ENCODE measurements around the gene TMEM178B. TPM values are rescaled to one million over a fixed set of nuclear protein-coding genes. Genes with fewer than 3 reads are reported as not detected.

Gene TMEM178B
- total RNA-seq, 4 donors from 2014 or later, result 0.15 to 1.2 (median 0.58) TPM

DNA sequence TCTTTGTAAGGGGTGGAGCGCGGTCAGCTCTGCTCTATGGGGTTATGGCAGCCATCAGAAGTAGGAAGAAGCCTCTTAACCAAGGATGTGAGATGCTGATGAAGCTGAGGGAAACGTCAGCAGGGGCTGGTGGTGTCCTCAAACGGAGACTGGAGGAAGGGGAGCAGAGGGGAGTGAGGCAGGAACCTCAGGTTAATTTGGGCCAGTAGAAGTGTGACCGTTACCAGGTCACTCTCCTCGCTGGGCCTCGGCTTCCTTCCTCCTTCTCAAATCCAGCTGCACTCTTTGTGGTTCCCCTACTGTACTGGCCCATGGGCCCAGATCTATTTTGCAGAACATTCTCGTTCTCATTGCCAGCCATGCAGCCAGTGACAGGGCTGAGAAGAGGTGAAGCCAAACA, 169.5 kb downstream of the TMEM178B start:
- 70 to 75% methylated on average over 8 of the region's 8 CpGs for WGBS, 2 donors

DNA sequence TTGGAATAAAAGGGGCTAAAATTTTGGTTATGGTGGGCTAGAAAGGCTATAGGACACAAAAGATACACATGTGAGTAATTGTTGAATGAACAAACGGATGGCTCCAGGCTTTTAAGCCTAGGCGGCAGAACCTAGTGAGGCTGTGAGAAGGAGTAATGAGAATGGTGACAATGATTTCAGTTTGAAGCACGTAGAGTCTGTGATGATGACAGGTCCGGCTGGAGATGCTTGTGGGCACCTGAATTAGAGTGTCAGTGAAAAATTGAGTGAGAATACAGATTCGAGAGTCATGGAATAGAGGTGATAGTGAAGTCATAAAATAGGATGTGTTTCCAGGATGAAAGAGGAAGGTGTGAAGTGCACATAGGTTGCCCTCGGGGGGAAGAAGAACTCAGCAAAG, 170.6 kb downstream of the TMEM178B start:
- intact Hi-C loops (cut with DNase I; ENCODE audit: low total_unique reads), result no loop called here
- DNase-seq (ENCODE audit: low spot score in 2 of 2), result no peak
- WGBS, 2 donors, result 76% methylated on average over 6 of the region's 6 CpGs
- TF ChIP-seq, protein P1, sequence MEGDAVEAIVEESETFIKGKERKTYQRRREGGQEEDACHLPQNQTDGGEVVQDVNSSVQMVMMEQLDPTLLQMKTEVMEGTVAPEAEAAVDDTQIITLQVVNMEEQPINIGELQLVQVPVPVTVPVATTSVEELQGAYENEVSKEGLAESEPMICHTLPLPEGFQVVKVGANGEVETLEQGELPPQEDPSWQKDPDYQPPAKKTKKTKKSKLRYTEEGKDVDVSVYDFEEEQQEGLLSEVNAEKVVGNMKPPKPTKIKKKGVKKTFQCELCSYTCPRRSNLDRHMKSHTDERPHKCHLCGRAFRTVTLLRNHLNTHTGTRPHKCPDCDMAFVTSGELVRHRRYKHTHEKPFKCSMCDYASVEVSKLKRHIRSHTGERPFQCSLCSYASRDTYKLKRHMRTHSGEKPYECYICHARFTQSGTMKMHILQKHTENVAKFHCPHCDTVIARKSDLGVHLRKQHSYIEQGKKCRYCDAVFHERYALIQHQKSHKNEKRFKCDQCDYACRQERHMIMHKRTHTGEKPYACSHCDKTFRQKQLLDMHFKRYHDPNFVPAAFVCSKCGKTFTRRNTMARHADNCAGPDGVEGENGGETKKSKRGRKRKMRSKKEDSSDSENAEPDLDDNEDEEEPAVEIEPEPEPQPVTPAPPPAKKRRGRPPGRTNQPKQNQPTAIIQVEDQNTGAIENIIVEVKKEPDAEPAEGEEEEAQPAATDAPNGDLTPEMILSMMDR (IDR thresholded peaks at IDR 0.05), result no peak
- TF ChIP-seq POLR2A (IDR thresholded peaks at IDR 0.05), result no peak
- H3K4me3 ChIP-seq (ENCODE audit: low read depth, poor library complexity, severe bottlenecking), result no peak overlapping the region

More for the DNA sequence above, 169.5 kb downstream of the TMEM178B start:
- no peak for DNase-seq (ENCODE audit: low spot score in 2 of 2)
- H3K4me3 ChIP-seq (ENCODE audit: low read depth, poor library complexity, severe bottlenecking), result no peak overlapping the region
- no peak for TF ChIP-seq POLR2A (IDR thresholded peaks at IDR 0.05)
- TF ChIP-seq, protein P1 (IDR thresholded peaks at IDR 0.05), result no peak
- intact Hi-C loops (cut with DNase I; ENCODE audit: low total_unique reads), result no loop called here

DNA sequence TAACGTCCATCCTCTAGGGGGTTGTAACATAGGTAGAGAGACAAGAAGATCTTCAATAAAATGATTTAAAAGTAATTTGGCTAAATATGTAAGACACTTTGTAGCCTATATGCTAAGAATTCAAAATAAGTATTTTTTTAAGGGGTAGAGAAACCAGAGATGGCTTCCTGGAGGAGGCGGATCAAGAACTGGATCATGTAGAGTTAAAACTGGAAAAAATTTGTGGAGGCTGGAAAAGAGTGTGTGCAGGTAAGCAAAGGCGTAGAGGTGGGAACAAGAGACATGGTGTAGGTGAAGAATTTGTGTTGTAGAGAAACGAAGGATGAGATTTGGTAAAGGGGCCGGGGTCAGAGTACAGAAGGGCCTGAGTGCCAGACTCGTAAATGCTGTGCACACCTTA, 172.6 kb downstream of the TMEM178B start:
- DNase-seq (ENCODE audit: low spot score in 2 of 2), result no peak
- intact Hi-C loops (cut with DNase I; ENCODE audit: low total_unique reads), result no loop called here
- H3K4me3 ChIP-seq (ENCODE audit: low read depth, poor library complexity, severe bottlenecking), result no peak overlapping the region
- WGBS, 2 donors, result 83 to 84% methylated on average over 6 of the region's 6 CpGs
- TF ChIP-seq, protein P1 (IDR thresholded peaks at IDR 0.05), result no peak
- no peak for TF ChIP-seq POLR2A (IDR thresholded peaks at IDR 0.05)

DNA sequence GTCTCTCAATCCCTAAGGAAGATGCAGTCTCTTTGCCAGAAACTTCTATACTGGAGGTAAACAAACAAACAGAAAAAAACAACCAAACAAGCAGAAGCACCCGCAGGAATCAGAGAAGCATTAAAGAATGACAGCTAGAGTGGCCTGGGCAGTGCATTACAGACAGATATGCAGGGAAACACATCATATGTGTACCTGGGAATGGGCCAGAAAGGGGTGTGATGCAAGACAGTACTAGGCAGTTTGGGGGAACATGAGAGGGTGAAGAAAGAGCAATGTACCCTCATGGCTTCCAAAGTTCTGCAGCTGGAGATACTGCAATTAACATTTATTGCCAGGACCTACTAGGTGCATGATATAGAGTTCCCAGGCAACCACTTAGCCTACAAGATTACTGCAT, 177.3 kb downstream of the TMEM178B start:
- intact Hi-C loops (cut with DNase I; ENCODE audit: low total_unique reads), result loop anchor here (10.0 kb wide), 1 partner anchor 1024 kb away; no protein-coding TSS in a partner anchor
- WGBS, 2 donors, result 76 to 84% methylated on average over 1 of the region's 1 CpG

DNA sequence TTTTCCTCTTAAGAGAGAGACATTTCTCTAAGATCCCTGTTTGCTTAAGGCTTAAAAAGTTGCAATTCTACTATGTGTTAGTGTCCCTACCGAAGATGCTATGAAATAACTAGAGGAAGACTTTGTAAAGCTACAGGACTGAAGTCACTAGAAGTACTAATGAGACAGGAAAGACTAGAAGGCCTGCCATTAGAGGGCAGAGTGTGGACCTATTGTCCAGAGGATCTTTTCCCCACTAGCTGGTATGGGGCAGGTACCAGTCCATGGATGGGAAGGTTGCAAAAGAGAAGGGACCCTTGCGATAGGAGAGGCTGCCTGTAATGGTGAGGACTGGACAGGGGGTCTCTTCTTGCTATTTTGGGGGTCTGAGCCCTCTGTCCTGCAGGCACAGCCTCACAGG, 178.1 kb downstream of the TMEM178B start:
- TF ChIP-seq, protein P1 (IDR thresholded peaks at IDR 0.05), result no peak
- TF ChIP-seq POLR2A (IDR thresholded peaks at IDR 0.05), result no peak
- WGBS, 2 donors, result 63 to 90% methylated on average over 2 of the region's 2 CpGs
- intact Hi-C loops (cut with DNase I; ENCODE audit: low total_unique reads), result loop anchor here (10.0 kb wide), 1 partner anchor 1023 kb away; no protein-coding TSS in a partner anchor
- no peak for DNase-seq (ENCODE audit: low spot score in 2 of 2)
- no peak overlapping the region for H3K4me3 ChIP-seq (ENCODE audit: low read depth, poor library complexity, severe bottlenecking)

More for the DNA sequence above, 177.3 kb downstream of the TMEM178B start:
- H3K4me3 ChIP-seq (ENCODE audit: low read depth, poor library complexity, severe bottlenecking), result no peak overlapping the region
- TF ChIP-seq POLR2A (IDR thresholded peaks at IDR 0.05), result no peak
- TF ChIP-seq, protein P1 (IDR thresholded peaks at IDR 0.05), result no peak
- DNase-seq (ENCODE audit: low spot score in 2 of 2), result no peak

DNA sequence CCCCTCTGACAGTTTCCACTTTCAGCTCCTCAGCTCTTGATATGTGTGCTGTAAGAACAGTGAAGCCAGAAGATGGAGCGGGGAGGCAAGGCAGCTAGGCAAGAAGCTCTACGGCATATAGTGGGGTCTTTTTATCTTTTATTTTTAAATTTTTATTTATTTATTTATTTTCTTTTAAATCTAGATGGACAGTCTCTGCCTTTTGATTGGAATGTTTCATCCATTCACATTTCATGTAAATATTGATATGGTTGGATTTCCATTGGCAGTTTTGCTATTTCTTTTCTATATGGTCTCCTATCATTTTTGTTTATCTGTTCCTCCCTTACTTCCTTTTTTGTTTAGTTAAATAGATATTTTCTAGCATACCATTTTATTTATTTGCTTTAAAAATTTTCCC, 183.7 kb downstream of the TMEM178B start:
- DNase-seq (ENCODE audit: low spot score in 2 of 2), result no peak
- no peak for TF ChIP-seq POLR2A (IDR thresholded peaks at IDR 0.05)
- TF ChIP-seq, protein P1 (IDR thresholded peaks at IDR 0.05), result no peak
- no peak overlapping the region for H3K4me3 ChIP-seq (ENCODE audit: low read depth, poor library complexity, severe bottlenecking)
- 74 to 96% methylated on average over 2 of the region's 2 CpGs for WGBS, 2 donors
- intact Hi-C loops (cut with DNase I; ENCODE audit: low total_unique reads), result loop anchor here (10.0 kb wide), 1 partner anchor 1017 kb away; no protein-coding TSS in a partner anchor

All from lower leg skin (tissue), 4 donors.